Measurements from ENCODE around the gene ZBTB20. TPM values are rescaled to one million over a fixed set of nuclear protein-coding genes. Genes with fewer than 3 reads are reported as not detected.

Gene ZBTB20
- total RNA-seq, 1 donor = 32.9 TPM

DNA sequence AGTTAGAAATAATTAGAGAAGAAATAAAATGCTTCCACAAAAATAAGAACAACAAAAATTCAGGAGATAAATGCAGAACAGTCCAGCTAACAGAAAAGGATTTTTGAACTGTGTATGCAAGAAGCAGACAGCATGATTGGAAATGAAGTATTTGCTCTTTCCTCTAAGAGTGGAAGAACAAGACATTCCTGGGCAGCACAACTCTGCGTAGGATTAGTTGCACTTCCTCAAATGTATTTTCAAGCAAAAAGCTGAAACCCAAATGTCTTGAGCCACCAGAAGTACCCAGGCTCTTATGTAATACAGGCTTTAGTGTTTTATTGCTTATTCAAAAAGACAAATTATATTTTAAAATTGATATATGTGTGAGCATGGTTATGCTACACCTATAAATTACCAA, 127.2 kb downstream of the ZBTB20 start:
- Histone ChIP-seq H3K27me3 (ENCODE audit: insufficient read depth, low read length) (no peaks in the 10 kb centered on the region), H3K4me1 (ENCODE audit: insufficient read depth, low read length) (no peaks in the 10 kb centered on the region), H3K4me2 (ENCODE audit: insufficient read depth, low read length) (no peak overlapping the region), H2AFZ (ENCODE audit: low read length) (no peak overlapping the region), H4K20me1 (ENCODE audit: insufficient read depth, low read length) (no peaks in the 10 kb centered on the region), H3K4me3 (ENCODE audit: insufficient read depth, low read length) (no peak overlapping the region), H3K27ac (ENCODE audit: low read depth, low read length) (no peak overlapping the region), H3K79me2 (ENCODE audit: insufficient read depth, low read length) (no peaks in the 10 kb centered on the region), H3K9me3 (ENCODE audit: low read depth, low read length) (no peaks in the 10 kb centered on the region), H3K36me3 (ENCODE audit: insufficient read depth, low read length) (no peaks in the 10 kb centered on the region)
- TF ChIP-seq, protein P1, sequence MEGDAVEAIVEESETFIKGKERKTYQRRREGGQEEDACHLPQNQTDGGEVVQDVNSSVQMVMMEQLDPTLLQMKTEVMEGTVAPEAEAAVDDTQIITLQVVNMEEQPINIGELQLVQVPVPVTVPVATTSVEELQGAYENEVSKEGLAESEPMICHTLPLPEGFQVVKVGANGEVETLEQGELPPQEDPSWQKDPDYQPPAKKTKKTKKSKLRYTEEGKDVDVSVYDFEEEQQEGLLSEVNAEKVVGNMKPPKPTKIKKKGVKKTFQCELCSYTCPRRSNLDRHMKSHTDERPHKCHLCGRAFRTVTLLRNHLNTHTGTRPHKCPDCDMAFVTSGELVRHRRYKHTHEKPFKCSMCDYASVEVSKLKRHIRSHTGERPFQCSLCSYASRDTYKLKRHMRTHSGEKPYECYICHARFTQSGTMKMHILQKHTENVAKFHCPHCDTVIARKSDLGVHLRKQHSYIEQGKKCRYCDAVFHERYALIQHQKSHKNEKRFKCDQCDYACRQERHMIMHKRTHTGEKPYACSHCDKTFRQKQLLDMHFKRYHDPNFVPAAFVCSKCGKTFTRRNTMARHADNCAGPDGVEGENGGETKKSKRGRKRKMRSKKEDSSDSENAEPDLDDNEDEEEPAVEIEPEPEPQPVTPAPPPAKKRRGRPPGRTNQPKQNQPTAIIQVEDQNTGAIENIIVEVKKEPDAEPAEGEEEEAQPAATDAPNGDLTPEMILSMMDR (IDR thresholded peaks at IDR 0.05; ENCODE audit: extremely low read depth, low read depth, low read length) = no peak
- DNase-seq (ENCODE audit: insufficient read length, low spot score, missing footprints) = no peak

DNA sequence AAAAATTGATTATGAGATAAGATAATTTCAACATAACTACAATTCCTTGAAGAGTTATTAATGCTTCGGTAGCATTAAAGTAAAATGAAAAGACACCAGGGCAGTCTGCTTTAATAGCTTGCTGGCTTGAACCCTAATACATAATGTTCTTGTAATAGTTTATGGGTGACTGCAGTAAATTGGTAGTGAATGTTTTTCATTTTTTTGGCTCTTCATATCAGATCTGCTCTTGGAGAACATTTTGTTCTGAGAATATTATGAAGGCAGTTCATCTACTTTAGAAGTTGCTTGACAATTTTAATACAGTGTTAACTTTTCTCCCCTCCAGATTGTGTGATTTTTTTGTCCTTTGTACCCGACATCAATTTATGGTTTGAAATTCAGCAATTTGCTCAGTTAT, 128.4 kb downstream of the ZBTB20 start:
- Histone ChIP-seq H3K4me2 (ENCODE audit: insufficient read depth, low read length) (no peak overlapping the region), H3K27ac (ENCODE audit: low read depth, low read length) (no peak overlapping the region), H3K27me3 (ENCODE audit: insufficient read depth, low read length) (no peaks in the 10 kb centered on the region), H3K9me3 (ENCODE audit: low read depth, low read length) (no peaks in the 10 kb centered on the region), H3K79me2 (ENCODE audit: insufficient read depth, low read length) (no peaks in the 10 kb centered on the region), H3K4me3 (ENCODE audit: insufficient read depth, low read length) (no peak overlapping the region), H3K36me3 (ENCODE audit: insufficient read depth, low read length) (no peaks in the 10 kb centered on the region), H2AFZ (ENCODE audit: low read length) (no peak overlapping the region), H4K20me1 (ENCODE audit: insufficient read depth, low read length) (no peaks in the 10 kb centered on the region), H3K4me1 (ENCODE audit: insufficient read depth, low read length) (no peaks in the 10 kb centered on the region)
- TF ChIP-seq, protein P1 (IDR thresholded peaks at IDR 0.05; ENCODE audit: extremely low read depth, low read depth, low read length) = no peak
- DNase-seq (ENCODE audit: insufficient read length, low spot score, missing footprints) = no peak

DNA sequence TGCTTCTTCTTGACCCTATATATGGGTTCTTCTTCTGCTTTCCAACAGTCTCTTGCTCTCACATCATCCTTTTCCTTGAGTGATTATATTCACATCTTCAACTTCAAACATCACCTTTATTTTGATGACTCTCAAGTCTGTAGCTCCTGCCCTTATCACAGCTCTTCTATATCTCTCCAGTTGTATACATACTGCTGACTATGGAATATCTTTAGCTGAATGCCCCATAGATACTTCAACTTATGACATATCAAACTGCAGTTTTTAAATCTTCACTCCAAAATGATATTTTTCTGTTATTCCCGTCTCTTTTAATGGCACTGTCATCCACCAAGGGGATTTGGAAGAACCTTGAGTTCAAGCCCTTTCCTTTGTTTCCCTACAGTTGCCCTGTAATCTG, 139.1 kb downstream of the ZBTB20 start:
- TF ChIP-seq, protein P1 (IDR thresholded peaks at IDR 0.05; ENCODE audit: extremely low read depth, low read depth, low read length) = no peak
- no peaks in the 10 kb centered on the region for H3K27me3 ChIP-seq (ENCODE audit: insufficient read depth, low read length)
- H3K79me2 ChIP-seq (ENCODE audit: insufficient read depth, low read length) = no peaks in the 10 kb centered on the region
- H2AFZ ChIP-seq (ENCODE audit: low read length) = no peak overlapping the region
- H3K4me2 ChIP-seq (ENCODE audit: insufficient read depth, low read length) = no peak overlapping the region
- H4K20me1 ChIP-seq (ENCODE audit: insufficient read depth, low read length) = no peaks in the 10 kb centered on the region
- H3K36me3 ChIP-seq (ENCODE audit: insufficient read depth, low read length) = no peaks in the 10 kb centered on the region
- no peaks in the 10 kb centered on the region for H3K9me3 ChIP-seq (ENCODE audit: low read depth, low read length)
- no peak overlapping the region for H3K4me3 ChIP-seq (ENCODE audit: insufficient read depth, low read length)
- DNase-seq (ENCODE audit: insufficient read length, low spot score, missing footprints) = no peak
- no peaks in the 10 kb centered on the region for H3K4me1 ChIP-seq (ENCODE audit: insufficient read depth, low read length)
- no peak overlapping the region for H3K27ac ChIP-seq (ENCODE audit: low read depth, low read length)

DNA sequence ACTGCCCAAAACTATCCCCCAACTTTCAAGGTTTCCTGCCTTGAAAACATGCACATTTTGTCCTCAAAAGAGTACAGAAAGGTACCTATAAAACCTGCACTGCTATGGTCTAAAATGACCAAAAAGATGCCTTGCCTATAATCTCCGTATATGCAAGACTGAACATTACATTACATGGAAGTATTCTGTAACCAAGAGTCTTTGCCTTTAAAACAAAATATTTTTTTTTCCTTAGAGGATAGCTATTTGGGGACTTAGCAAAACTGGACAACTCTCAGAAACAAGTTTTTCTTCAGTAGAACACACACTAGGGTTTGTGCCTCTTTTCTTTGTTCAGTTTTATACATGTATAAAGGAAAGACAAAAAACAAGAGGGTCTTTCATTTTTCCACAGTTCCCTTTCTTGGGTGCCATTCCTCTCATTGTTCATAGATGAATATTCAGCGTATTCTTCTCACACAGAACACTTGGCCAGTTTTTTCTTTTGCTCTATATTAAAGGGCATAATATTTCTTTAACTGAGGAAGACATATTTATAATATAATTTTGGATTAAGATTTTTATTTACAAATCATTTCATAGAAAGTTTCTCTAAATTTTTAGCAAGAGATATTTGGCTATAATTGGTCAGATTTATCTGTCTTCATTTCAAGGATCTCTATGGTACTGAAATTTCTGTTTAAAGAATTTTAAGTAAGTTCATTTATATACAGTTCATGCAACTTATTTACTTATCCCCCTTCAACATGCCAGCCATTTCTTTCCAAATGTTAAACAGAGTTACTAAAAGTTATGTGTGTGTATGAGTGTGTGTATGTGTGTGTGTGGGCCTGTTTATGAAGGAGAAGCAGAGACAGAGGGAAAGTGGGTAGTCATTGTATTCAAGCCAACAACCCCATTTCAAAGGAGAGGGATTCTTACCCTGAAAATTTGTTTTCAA, 142.6 kb downstream of the ZBTB20 start:
- Histone ChIP-seq H4K20me1 (ENCODE audit: insufficient read depth, low read length) (no peaks in the 10 kb centered on the region), H3K4me1 (ENCODE audit: insufficient read depth, low read length) (no peaks in the 10 kb centered on the region), H3K79me2 (ENCODE audit: insufficient read depth, low read length) (no peaks in the 10 kb centered on the region), H3K4me2 (ENCODE audit: insufficient read depth, low read length) (no peak overlapping the region), H3K9me3 (ENCODE audit: low read depth, low read length) (no peaks in the 10 kb centered on the region), H3K27ac (ENCODE audit: low read depth, low read length) (no peak overlapping the region), H3K4me3 (ENCODE audit: insufficient read depth, low read length) (no peak overlapping the region), H3K36me3 (ENCODE audit: insufficient read depth, low read length) (no peaks in the 10 kb centered on the region), H2AFZ (ENCODE audit: low read length) (no peak overlapping the region), H3K27me3 (ENCODE audit: insufficient read depth, low read length) (no peaks in the 10 kb centered on the region)
- no peak for DNase-seq (ENCODE audit: insufficient read length, low spot score, missing footprints)
- TF ChIP-seq, protein P1 (IDR thresholded peaks at IDR 0.05; ENCODE audit: extremely low read depth, low read depth, low read length) = no peak
